HG03095 (cell line): Measurements from ENCODE around the gene MYH15.

Experiments used
- ATAC-seq: cut with Tn5 transposase; IDR thresholded peaks from one replicate; pipeline ENCODE4 v1.9.1; 2021; ENCODE audit warnings: moderate library complexity; ENCODE audit not compliant: unreplicated experiment

The MYH15 gene

DNA sequence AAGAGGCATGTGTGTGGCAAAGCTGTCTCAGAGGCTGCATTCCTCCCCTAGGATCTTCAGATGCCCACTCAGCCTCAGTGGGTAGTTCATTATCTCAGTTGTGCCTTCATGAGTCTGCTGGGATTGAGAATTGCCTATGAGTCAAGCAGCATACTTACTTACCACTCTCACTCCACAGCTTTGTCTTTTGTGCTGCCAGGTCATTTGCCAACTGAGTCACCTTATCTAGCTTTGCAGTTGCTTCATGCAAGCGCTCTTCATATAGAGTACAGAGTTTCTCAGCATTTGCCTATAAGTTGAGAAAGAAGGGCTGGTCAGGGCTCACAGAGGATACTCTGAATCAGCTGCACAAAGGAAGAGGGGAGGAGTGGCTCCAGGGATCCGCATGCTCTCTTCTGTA, 89.5 kb downstream of the MYH15 start:
- no peak for ATAC-seq

DNA sequence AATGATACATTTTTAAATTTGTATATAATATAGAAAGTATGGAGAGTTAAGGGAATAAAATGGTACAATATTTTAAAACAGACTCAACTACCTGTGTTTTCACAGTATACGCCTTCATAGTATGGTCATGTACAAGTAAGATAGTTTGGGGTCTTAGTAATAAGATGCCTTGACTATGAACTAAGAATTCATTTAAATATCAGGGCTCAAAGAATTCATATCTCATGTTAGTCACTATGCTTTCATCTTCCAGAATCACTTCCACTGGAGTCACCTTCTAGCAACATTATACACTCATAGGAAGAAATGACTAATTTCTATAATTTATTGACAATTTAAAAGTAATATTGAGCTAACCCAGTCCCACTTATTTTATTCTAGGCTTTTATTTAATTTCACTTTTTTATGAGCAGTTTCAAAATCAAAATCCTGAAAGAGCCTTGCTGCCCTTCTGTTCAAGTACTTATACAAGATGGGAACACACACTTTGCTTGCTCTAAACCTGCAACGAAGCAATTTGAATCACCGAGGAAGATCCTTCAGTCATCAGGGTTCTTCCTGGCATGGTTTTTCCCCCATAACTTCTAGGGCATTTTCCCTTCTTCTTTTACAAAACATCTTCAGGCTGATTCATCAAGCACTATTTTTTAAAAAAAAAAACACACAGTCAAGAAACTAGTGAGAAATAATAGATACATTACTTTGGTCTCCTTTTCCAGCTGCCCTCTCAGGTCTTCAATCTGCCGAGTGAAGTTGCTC, 94.1 kb downstream of the MYH15 start:
- ATAC-seq: no peak

DNA sequence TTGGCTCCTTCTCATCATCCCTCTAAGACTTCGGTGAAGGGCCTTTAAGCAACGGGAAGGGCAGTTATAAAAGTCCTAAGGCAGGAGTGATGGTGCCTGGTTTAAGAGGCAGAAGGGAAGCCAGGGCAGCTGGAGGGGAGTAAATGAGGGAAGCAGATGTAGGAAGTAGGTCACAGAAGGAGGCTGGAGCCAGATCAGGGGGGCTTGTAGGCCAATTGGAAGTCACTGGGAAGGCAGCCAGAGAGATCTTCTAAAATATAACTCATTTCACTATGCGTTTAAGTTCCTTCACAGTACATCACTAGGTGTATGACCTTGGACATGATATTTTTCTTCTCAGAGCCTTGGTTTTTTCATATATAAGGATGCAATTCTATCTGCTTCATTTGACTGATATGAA, 94.7 kb downstream of the MYH15 start:
- ATAC-seq: no peak

DNA sequence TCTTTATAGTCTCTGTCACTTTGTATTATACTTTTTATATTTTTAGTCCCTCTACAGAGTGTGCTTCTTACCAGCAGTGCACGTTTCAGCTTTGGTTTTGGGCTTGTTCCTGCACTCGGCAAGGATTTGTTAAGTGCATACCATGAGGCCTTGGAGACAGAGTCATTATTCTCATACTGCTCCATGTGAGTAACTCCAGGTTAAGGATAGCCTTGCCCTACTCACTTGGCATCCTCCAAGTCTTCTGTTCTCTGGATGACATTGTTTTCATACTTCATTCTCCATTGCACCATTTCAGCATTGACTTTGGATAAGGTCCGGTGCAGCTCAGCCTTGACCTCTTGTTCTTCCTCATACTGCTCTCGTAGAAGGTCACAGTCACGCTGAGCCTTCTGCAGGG, 96.4 kb downstream of the MYH15 start:
- no peak for ATAC-seq

DNA sequence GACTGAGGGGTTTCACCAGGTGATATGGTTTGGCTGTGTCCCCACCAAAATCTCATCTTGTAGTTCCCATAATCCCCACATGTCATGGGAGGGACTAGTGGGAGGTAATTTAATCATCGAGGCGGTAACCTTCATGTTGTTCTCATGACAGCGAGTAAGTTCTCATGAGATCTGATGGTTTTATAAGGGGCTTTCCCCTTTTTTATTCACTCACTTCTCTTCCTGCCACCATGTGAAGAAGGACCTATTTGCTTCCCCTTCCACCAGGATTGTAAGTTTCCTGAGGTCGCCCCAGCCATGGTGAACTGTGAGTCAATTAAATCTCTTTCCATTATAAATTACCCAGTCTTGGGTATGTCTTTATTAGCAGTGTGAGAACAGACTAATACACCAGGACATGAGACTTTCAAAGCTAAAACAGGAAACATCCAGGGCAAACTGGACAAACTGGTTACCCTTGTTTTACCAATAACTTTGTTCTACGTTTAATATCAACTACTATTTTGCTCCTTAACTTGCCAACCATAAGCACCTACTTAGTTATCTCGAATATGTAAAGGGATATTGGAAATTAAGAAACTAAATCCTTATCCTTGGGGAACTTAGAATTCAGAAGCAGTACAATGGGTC, 98.2 kb downstream of the MYH15 start:
- no peak for ATAC-seq

DNA sequence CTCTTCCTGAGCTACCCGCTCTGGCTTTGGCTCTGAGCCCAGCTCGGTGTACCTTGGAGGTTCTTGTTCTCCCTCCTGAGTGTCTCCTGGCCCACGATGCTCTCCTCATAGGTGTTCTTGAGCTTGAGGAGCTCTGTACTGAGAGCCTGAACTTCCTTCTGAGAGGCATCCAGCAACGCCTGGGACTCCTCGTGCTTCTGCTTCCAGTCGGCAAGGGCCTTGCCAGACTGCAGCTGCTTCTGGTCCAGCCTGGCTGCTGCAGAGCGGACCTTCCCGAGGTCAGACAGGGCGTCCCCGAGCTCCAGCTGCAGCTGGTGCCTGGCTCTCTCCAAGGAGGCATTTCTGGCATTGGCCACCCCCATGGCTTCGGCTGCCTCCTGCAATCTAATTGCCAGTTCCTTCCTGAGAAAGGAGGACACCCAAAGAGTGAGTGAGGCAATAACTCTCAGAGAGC, 99.8 kb downstream of the MYH15 start:
- ATAC-seq: no peak

DNA sequence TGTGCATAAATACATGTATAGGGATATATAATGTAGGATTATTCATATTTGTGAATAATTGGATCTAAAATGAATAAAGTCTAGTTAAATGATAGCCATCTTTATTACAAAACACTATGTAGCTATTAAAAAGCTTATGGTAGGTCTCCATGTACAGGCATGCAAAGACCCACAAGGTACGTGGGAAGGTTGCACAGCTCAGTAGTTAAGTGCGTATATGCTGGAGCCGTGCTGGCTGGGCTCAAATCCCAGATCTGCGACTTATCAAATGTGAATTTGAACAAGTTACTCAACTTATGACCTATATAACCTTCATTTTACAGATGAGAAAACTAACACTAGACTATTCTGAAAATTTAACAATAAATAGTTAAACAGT, 100.6 kb downstream of the MYH15 start:
- no peak for ATAC-seq

DNA sequence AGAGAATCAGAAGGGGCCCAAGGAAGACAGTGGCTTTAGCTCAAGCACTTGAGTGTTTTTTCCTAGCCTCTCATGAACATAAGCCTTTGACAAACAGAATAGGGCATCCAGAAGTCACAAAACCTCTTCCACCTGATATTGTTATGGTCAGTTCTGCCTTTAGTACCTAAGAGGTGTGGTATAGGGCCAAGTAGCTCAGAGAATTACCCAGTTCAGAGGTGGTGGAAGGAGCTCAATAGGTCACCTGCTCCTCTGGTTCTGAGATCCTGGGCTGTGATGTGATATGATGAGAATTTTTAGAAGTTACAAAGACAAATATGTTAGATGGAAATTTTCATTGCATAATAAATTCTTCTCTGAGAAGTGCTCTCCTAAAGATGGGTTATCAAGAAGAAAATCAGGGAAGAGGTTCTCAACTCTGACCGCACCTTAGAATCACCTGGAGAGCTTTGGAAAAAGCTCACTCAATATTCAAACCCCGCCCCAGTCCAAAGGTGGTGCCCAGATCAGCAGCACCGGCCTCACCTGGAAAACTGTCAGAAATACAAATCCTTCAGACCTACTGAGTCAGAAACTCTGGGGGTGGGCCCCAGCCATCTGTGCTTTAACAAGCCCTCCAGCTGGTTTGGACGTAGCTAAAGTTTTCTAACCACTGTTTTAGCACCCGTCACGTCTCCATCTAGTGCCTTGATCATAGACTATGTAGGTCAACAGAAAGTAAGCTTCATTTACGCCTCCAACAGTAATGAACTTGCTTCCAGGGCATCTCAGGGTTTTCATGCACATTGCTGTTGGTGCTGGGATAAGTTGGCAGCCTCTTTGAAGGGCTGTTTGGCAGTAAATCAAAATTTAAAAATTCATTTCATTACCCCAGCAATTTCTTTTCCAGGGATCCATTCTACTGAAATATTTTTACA, 101.3 kb downstream of the MYH15 start:
- no peak for ATAC-seq

DNA sequence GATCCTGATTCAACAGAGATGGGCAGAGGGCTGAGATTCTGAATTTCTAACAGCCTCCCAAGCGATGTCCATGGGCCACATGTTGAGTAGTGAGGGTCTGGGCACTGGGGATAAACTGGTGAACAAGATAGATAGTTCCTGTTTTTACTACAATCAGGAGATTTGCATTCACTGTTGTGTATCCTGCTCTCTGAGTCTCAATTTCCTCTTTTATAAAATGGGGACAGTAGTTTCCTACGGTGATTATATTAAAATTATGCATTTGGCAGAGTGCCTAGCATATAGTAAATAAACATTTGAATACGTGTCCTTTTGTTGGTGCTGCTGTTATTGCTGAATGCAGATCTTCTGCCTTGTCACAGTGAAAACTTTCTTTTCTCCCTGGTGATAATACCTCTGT, 102.5 kb downstream of the MYH15 start:
- no peak for ATAC-seq

DNA sequence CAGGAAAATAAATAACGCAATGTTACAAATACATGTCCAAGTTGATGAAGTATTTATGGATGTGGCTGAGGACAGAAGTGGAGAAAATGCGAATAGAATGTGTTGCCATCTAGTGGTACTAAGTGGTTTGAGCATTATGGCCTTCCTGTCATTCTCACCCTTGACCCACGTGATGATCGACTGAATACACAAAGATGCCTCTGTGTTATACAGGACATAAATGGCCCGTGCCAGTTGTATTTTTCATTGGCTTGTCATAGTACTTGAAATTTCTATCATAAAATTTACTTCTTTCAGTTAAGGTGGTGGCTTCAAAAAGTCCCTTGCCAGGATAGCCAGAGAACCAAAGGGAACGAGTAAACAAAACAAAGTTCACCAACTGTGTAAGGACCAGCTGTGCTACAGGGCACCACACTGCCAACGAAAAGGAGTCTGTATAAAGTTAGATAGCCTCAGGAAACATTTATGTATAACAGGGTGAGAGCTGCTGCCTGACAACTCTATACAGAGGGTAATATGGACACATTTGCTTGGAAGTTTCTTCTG, 103.7 kb downstream of the MYH15 start:
- peak; percentile 97 for ATAC-seq

DNA sequence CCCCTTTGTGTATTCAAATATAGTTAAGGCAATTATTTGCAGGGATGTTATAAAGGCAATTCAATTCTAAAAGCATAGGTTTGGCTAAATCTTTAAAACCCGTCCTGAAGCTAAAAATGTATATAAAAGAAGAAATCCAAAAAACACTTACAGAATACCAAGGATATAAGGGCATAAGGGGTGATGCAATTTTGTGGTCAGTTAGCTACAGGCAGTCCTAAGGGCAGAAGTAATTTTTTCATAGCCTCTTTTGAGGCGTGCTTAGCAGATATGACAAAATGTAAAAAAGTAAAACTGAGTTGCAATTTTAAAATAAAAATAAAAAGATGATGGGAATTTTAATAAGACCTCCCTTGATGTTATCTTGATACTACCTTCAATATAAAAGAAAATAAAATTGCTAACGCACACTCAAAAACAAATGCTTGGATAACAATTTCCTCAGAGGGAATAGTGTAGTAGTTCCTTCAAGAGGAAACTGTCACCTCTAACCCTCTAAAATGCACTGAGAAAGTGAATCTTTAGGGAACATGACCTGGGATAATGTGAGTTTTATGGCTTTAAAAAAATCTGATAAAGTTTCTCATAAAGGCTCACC, 104.2 kb downstream of the MYH15 start:
- ATAC-seq: no peak

DNA sequence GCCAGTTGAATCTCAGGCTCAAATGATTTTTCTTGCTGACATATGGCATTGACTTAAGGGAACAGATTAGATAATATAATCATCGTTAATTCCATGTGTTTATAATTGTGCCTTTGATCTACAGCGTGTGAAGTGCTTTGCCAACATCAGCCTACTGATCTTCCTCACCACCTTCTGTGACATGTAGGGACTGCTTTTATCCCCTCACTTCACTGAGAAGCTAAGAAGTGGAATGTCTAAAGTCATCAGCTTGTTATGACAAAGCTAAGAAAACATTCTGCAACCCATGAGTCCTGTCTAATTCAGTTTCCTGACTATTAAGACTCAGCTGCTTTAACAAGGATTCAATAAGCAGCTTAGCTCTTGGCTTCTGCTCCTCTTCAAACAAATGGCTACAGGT, 106.0 kb downstream of the MYH15 start:
- ATAC-seq: no peak

DNA sequence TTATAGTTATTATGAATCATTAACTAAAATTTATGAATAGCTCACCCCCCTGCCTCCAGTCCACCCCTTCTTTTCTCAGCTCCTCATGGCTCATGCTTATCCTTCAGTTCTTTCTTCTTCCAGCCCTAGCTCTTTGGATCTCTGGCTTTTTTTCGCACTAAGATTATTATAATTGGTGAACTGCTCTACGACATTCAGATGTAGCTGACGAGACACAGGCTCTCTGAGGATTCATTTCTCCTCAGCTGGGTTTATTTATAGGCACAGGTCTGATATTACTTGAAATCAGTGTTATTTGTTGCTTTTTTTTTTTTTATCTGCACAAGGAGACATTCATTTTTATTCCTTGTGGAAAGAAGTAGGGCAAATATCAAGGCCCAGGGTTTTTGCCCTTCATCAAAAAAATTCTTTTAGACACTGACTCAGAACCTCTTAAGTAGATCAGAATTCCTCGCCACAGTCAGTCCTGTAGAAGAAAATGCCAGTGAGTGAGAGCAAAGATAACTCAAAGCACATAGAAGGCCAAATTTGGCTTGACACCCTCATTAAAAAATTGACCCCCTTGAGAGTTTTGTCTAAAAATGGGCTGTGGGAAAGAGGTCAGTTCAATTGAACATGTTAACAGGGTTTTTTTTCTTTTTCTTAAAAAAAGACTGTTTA, 106.6 kb downstream of the MYH15 start:
- ATAC-seq: no peak

DNA sequence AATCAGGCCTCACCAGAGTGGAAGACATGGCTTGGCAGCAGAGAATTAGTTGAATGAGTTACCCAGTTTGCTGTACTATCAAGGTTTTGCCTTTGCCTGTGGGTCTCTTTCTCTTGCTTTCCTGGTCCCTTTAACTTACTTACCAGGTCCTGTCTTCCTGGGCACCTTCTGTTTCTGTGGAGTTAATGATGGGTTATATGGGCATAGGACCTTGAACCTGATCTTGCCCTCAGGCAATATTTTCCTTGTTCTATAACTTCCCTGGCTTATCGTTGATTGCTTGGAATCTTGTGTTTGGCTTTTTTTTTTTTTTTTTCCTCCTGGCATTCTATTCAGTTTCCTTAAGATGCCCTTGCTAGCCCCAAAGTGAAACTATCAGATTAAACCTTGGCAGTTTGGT, 107.2 kb downstream of the MYH15 start:
- ATAC-seq: no peak

DNA sequence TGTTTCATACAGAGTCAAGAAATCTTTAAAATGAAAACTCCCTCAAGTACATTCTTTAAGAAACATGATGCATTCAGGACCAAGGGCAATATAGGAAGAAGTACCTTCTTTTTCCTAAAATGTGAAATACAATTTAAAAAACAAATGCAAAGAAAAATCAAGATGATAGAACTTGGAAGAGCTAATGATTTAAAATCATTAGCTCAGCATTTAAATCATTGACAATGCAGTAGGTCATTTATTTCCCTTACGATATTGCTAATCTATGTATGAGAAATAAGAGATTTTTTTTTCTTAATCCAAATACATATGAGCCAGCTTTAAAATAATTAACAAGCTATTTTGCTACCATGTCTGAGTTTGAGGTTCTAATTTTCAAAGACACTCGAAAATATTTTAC, 108.6 kb downstream of the MYH15 start:
- no peak for ATAC-seq

DNA sequence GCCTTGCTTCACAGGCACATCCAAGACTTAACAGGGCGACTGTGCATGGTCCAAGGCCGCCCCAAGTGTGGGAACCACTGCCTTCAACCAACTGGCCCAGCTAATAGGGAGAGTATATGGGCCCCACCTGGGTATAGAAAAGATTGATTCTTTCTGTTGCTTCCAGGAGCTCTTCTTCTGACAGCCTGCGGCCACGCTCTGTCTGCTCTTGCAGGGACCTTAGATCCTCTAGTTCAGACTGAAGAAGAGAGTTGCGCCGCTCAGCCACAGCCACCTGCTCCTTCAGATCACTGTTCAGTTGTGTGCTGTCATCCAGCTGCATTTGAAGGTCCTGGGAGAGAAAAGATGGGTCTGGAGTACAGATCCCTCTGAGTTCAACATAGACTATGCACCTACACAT, 111.9 kb downstream of the MYH15 start:
- ATAC-seq: no peak

DNA sequence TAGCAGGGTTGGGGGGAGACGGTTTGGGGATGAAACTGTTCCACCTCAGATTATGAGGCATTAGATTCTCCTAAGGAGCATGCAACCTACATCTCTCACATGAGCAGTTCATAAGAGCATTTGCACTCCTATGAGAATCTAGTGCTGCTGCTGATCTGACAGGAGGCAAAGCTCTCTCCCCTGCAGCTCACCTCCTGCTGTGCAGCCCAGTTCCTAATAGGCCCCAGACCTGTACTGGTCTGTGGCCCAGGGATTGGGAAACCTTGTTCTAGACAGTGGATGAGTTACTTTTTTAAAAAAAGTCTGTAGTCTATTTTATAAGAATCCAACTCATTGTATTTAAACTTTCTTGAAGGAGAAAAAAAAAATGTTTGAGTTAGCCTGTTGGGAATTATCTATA, 114.1 kb downstream of the MYH15 start:
- ATAC-seq: no peak

DNA sequence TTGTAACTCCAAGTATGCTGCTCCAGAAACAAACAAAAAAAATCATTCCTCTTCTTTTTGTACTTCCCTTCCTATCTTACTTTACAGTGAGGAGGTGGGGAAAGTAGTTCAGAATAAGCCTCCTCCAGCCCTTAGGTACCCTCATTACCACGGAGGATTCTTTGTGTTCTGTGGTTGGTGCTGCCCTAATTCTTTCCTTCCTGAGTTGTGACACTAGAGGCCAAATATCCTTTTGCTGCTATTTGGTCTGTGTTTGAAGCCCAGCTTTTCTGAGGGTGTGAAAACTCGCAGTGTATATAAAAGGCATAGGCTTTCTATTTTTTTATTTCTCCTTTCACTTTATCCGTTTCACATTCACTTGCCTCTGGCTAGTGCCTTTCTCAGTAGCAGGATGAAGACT, 115.8 kb downstream of the MYH15 start:
- no peak for ATAC-seq

DNA sequence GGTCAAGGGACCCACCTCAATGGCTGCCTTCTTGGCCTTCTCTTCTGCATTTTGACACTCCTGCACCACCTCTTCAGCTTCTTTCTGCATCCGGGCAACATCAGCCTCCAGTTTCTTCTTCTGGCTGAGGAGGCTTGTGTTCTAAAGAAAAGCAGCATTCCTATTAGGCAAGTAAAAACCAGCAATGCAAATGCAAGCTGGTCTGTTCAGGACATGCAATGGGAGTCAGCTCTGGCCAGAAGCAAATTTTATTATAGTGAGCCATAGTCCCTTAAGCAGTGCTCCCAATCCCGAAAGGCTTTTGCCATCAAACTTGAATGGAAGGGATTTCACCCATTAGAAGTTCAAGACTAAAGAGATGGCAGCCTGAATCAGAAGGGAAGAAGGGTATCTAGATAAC, 116.4 kb downstream of the MYH15 start:
- no peak for ATAC-seq

DNA sequence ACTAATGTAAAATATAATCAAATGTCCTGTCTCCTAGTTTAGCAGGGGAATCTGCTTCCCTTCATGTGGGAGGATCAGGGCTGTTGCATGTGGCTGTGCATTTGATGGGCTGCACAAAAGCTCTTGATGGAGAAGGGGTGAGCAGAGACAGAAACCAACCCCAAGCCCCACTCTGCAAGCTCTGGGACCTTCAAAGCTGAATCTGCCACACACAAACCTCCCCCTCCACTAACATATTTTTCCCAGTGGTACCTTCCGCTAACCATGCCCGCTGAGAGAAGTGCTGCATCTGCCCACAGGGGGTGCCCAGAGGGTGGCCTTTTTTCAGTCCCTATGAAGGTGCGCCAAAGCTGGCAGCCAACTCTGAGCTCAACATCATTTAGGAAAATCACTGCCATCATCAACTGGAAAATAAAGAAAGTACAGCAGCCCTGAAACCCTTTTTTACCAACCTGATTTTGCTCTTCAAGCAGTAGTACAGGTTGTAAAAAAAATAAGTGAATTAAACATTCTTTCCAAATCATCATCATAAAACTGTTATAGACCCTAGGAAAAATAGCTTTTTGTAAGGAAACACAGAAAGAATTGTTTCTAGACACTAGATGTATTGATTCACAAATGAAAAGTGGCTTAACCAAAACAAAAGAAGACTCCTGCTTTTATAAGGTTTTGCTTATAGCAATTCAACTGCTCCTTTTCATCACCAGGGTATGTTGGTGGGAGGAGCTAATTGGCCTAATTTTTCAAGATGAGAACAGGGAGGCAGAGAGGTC, 117.1 kb downstream of the MYH15 start:
- ATAC-seq: no peak
